Measurements from ENCODE around the gene OR52K2.
"Not testable (repeated sequence)": the region's sequence is repeated elsewhere in the genome, so short reads cannot be mapped to it uniquely, and the experiment has no call there.

OR52K2 gene

GRCh38 chr11:4467811-4468606 lies 18.9 kb downstream of the OR52K2 start:
- no peak overlapping the region for H3K4me3 ChIP-seq (ENCODE audit: low read depth, low read length)
- DNase-seq (ENCODE audit: low read depth), result no peak

GRCh38 chr11:4479644-4480043 lies 30.5 kb downstream of the OR52K2 start:
- no peak overlapping the region for H3K4me3 ChIP-seq (ENCODE audit: low read depth, low read length)

GRCh38 chr11:4480577-4481239 lies 31.6 kb downstream of the OR52K2 start:
- peak; percentile 8 for DNase-seq (ENCODE audit: low read depth)
- H3K4me3 ChIP-seq (ENCODE audit: low read depth, low read length), result no peak overlapping the region

More at GRCh38 chr11:4479644-4480043, 30.5 kb downstream of the OR52K2 start:
- DNase-seq (ENCODE audit: low read depth), result no peak

- no peak overlapping the region for H3K4me3 ChIP-seq (ENCODE audit: low read depth, low read length)
- no peak for DNase-seq (ENCODE audit: low read depth)
These were observed 32.1 kb downstream of the OR52K2 start for GRCh38 chr11:4481240-4481582.

- H3K4me3 ChIP-seq (ENCODE audit: low read depth, low read length), result no peak within 1 kb of the TSS
- no peak for DNase-seq (ENCODE audit: low read depth)
These were observed 33.4 kb downstream of the OR52K2 start, which contains the start of gene OR52K1 for GRCh38 chr11:4482445-4482844. TSS of gene OR52K1 (plus strand) at chr11:4482646. CDS start at chr11:4488901, 6,255 bp downstream.

GRCh38 chr11:4484310-4484709 lies 35.2 kb downstream of the OR52K2 start:
- DNase-seq (ENCODE audit: low read depth), result no peak
- H3K4me3 ChIP-seq (ENCODE audit: low read depth, low read length), result no peak overlapping the region

- not testable (repeated sequence) for DNase-seq (ENCODE audit: low read depth); H3K4me3 ChIP-seq (ENCODE audit: low read depth, low read length)
These were observed 42.3 kb downstream of the OR52K2 start for GRCh38 chr11:4491405-4491804.

- DNase-seq (ENCODE audit: low read depth), result no peak
- no peak overlapping the region for H3K4me3 ChIP-seq (ENCODE audit: low read depth, low read length)
These were observed 42.9 kb downstream of the OR52K2 start for GRCh38 chr11:4491878-4492606.

- H3K4me3 ChIP-seq (ENCODE audit: low read depth, low read length), result no peak overlapping the region
- no peak for DNase-seq (ENCODE audit: low read depth)
These were observed 44.4 kb downstream of the OR52K2 start for GRCh38 chr11:4493480-4493818.

GRCh38 chr11:4495487-4495886 lies 46.4 kb downstream of the OR52K2 start:
- DNase-seq (ENCODE audit: low read depth), result no peak
- no peak overlapping the region for H3K4me3 ChIP-seq (ENCODE audit: low read depth, low read length)

- DNase-seq (ENCODE audit: low read depth), result no peak
- no peak overlapping the region for H3K4me3 ChIP-seq (ENCODE audit: low read depth, low read length)
These were observed 46.9 kb downstream of the OR52K2 start for GRCh38 chr11:4495986-4496385.

- no peak overlapping the region for H3K4me3 ChIP-seq (ENCODE audit: low read depth, low read length)
- no peak for DNase-seq (ENCODE audit: low read depth)
These were observed 47.6 kb downstream of the OR52K2 start for GRCh38 chr11:4496557-4497248.
